ENCODE data around the gene BCAP29.

The BCAP29 gene

GRCh38 chr7:107582875-107583274 lies 2.8 kb downstream of the BCAP29 start:
- peaks cover 4% of the 10 kb centered on the region for H3K4me1 ChIP-seq (ENCODE audit: control insufficient read depth, insufficient read depth, low read length)
- H3K9ac ChIP-seq (ENCODE audit: low read length in 2 of 2): no peak overlapping the region
- H3K9me3 ChIP-seq (ENCODE audit: control insufficient read depth in 2 of 2, low read length in 2 of 2): no peaks in the 10 kb centered on the region
- H3K27ac ChIP-seq (ENCODE audit: low read length): no peak overlapping the region
- H3K36me3 ChIP-seq (ENCODE audit: control insufficient read depth in 2 of 2, insufficient read depth in 2 of 2, low read length in 2 of 2): peaks cover 0 to 7% of the 10 kb centered on the region in 2 donors
- H3K4me3 ChIP-seq (ENCODE audit: low read length in 2 of 2): no peak overlapping the region
- H3K27me3 ChIP-seq (ENCODE audit: control insufficient read depth in 1 of 2, insufficient read depth in 2 of 2, low read length in 2 of 2): no peaks in the 10 kb centered on the region

GRCh38 chr7:107584716-107585115 lies 4.7 kb downstream of the BCAP29 start:
- no peaks in the 10 kb centered on the region for H3K9me3 ChIP-seq (ENCODE audit: control insufficient read depth in 2 of 2, low read length in 2 of 2)
- peaks cover 0 to 10% of the 10 kb centered on the region in 2 donors for H3K36me3 ChIP-seq (ENCODE audit: control insufficient read depth in 2 of 2, insufficient read depth in 2 of 2, low read length in 2 of 2)
- H3K27me3 ChIP-seq (ENCODE audit: control insufficient read depth in 1 of 2, insufficient read depth in 2 of 2, low read length in 2 of 2): no peaks in the 10 kb centered on the region
- no peak overlapping the region for H3K9ac ChIP-seq (ENCODE audit: low read length in 2 of 2)
- H3K27ac ChIP-seq (ENCODE audit: low read length): no peak overlapping the region
- H3K4me1 ChIP-seq (ENCODE audit: control insufficient read depth, insufficient read depth, low read length): no peaks in the 10 kb centered on the region
- H3K4me3 ChIP-seq (ENCODE audit: low read length in 2 of 2): no peak overlapping the region

- H3K36me3 ChIP-seq (ENCODE audit: control insufficient read depth in 2 of 2, insufficient read depth in 2 of 2, low read length in 2 of 2): peaks cover 0 to 10% of the 10 kb centered on the region in 2 donors
- no peak overlapping the region for H3K27ac ChIP-seq (ENCODE audit: low read length)
- H3K9ac ChIP-seq (ENCODE audit: low read length in 2 of 2): no peak overlapping the region
- no peak overlapping the region for H3K4me3 ChIP-seq (ENCODE audit: low read length in 2 of 2)
- H3K27me3 ChIP-seq (ENCODE audit: control insufficient read depth in 1 of 2, insufficient read depth in 2 of 2, low read length in 2 of 2): no peaks in the 10 kb centered on the region
- H3K4me1 ChIP-seq (ENCODE audit: control insufficient read depth, insufficient read depth, low read length): no peaks in the 10 kb centered on the region
- no peaks in the 10 kb centered on the region for H3K9me3 ChIP-seq (ENCODE audit: control insufficient read depth in 2 of 2, low read length in 2 of 2)
These were observed 8.6 kb downstream of the BCAP29 start for GRCh38 chr7:107588529-107589130.

GRCh38 chr7:107591421-107591820 lies 11.4 kb downstream of the BCAP29 start:
- no peak overlapping the region for H3K9ac ChIP-seq (ENCODE audit: low read length in 2 of 2)
- no peak overlapping the region for H3K27ac ChIP-seq (ENCODE audit: low read length)
- H3K9me3 ChIP-seq (ENCODE audit: control insufficient read depth in 2 of 2, low read length in 2 of 2): no peaks in the 10 kb centered on the region
- peaks cover 2 to 6% of the 10 kb centered on the region in 2 donors for H3K36me3 ChIP-seq (ENCODE audit: control insufficient read depth in 2 of 2, insufficient read depth in 2 of 2, low read length in 2 of 2)
- H3K4me1 ChIP-seq (ENCODE audit: control insufficient read depth, insufficient read depth, low read length): peaks cover 7% of the 10 kb centered on the region
- H3K4me3 ChIP-seq (ENCODE audit: low read length in 2 of 2): no peak overlapping the region
- no peaks in the 10 kb centered on the region for H3K27me3 ChIP-seq (ENCODE audit: control insufficient read depth in 1 of 2, insufficient read depth in 2 of 2, low read length in 2 of 2)

GRCh38 chr7:107592361-107593024 lies 12.4 kb downstream of the BCAP29 start:
- H3K9me3 ChIP-seq (ENCODE audit: control insufficient read depth in 2 of 2, low read length in 2 of 2): no peaks in the 10 kb centered on the region
- no peak overlapping the region for H3K9ac ChIP-seq (ENCODE audit: low read length in 2 of 2)
- peaks cover 2 to 3% of the 10 kb centered on the region in 2 donors for H3K36me3 ChIP-seq (ENCODE audit: control insufficient read depth in 2 of 2, insufficient read depth in 2 of 2, low read length in 2 of 2)
- no peaks in the 10 kb centered on the region for H3K27me3 ChIP-seq (ENCODE audit: control insufficient read depth in 1 of 2, insufficient read depth in 2 of 2, low read length in 2 of 2)
- peaks cover 7% of the 10 kb centered on the region for H3K4me1 ChIP-seq (ENCODE audit: control insufficient read depth, insufficient read depth, low read length)
- H3K4me3 ChIP-seq (ENCODE audit: low read length in 2 of 2): no peak overlapping the region
- H3K27ac ChIP-seq (ENCODE audit: low read length): no peak overlapping the region

- no peaks in the 10 kb centered on the region for H3K9me3 ChIP-seq (ENCODE audit: control insufficient read depth in 2 of 2, low read length in 2 of 2)
- peaks cover 7% of the 10 kb centered on the region for H3K4me1 ChIP-seq (ENCODE audit: control insufficient read depth, insufficient read depth, low read length)
- H3K27me3 ChIP-seq (ENCODE audit: control insufficient read depth in 1 of 2, insufficient read depth in 2 of 2, low read length in 2 of 2): no peaks in the 10 kb centered on the region
- H3K27ac ChIP-seq (ENCODE audit: low read length): no peak overlapping the region
- H3K9ac ChIP-seq (ENCODE audit: low read length in 2 of 2): no peak overlapping the region
- no peak overlapping the region for H3K4me3 ChIP-seq (ENCODE audit: low read length in 2 of 2)
- H3K36me3 ChIP-seq (ENCODE audit: control insufficient read depth in 2 of 2, insufficient read depth in 2 of 2, low read length in 2 of 2): peaks cover 2 to 3% of the 10 kb centered on the region in 2 donors
These were observed 13.0 kb downstream of the BCAP29 start for GRCh38 chr7:107593025-107593410.

- Histone ChIP-seq H3K27ac (ENCODE audit: low read length) (no peak overlapping the region), H3K4me3 (ENCODE audit: low read length in 2 of 2) (no peak overlapping the region), H3K9me3 (ENCODE audit: control insufficient read depth in 2 of 2, low read length in 2 of 2) (no peaks in the 10 kb centered on the region), H3K9ac (ENCODE audit: low read length in 2 of 2) (no peak overlapping the region), H3K36me3 (ENCODE audit: control insufficient read depth in 2 of 2, insufficient read depth in 2 of 2, low read length in 2 of 2) (peaks cover 0 to 2% of the 10 kb centered on the region in 2 donors), H3K4me1 (ENCODE audit: control insufficient read depth, insufficient read depth, low read length) (peaks cover 7% of the 10 kb centered on the region), H3K27me3 (ENCODE audit: control insufficient read depth in 1 of 2, insufficient read depth in 2 of 2, low read length in 2 of 2) (no peaks in the 10 kb centered on the region)
These were observed 15.1 kb downstream of the BCAP29 start for GRCh38 chr7:107594961-107595737.

GRCh38 chr7:107596881-107597581 lies 17.0 kb downstream of the BCAP29 start:
- no peak overlapping the region for H3K27ac ChIP-seq (ENCODE audit: low read length)

GRCh38 chr7:107597582-107597916 lies 17.5 kb downstream of the BCAP29 start:
- peaks cover 2 to 10% of the 10 kb centered on the region in 2 donors for H3K36me3 ChIP-seq (ENCODE audit: control insufficient read depth in 2 of 2, insufficient read depth in 2 of 2, low read length in 2 of 2)
- no peaks in the 10 kb centered on the region for H3K9me3 ChIP-seq (ENCODE audit: control insufficient read depth in 2 of 2, low read length in 2 of 2)
- no peak overlapping the region for H3K4me3 ChIP-seq (ENCODE audit: low read length in 2 of 2)
- H3K4me1 ChIP-seq (ENCODE audit: control insufficient read depth, insufficient read depth, low read length): peaks cover 7% of the 10 kb centered on the region
- H3K9ac ChIP-seq (ENCODE audit: low read length in 2 of 2): no peak overlapping the region
- H3K27ac ChIP-seq (ENCODE audit: low read length): no peak overlapping the region
- no peaks in the 10 kb centered on the region for H3K27me3 ChIP-seq (ENCODE audit: control insufficient read depth in 1 of 2, insufficient read depth in 2 of 2, low read length in 2 of 2)

More at GRCh38 chr7:107596881-107597581, 17.0 kb downstream of the BCAP29 start:
- H3K4me1 ChIP-seq (ENCODE audit: control insufficient read depth, insufficient read depth, low read length): peaks cover 7% of the 10 kb centered on the region
- H3K36me3 ChIP-seq (ENCODE audit: control insufficient read depth in 2 of 2, insufficient read depth in 2 of 2, low read length in 2 of 2): peaks cover 2 to 10% of the 10 kb centered on the region in 2 donors
- no peak overlapping the region for H3K9ac ChIP-seq (ENCODE audit: low read length in 2 of 2)
- H3K27me3 ChIP-seq (ENCODE audit: control insufficient read depth in 1 of 2, insufficient read depth in 2 of 2, low read length in 2 of 2): no peaks in the 10 kb centered on the region
- H3K9me3 ChIP-seq (ENCODE audit: control insufficient read depth in 2 of 2, low read length in 2 of 2): no peaks in the 10 kb centered on the region
- no peak overlapping the region for H3K4me3 ChIP-seq (ENCODE audit: low read length in 2 of 2)

GRCh38 chr7:107597953-107598352 lies 17.9 kb downstream of the BCAP29 start:
- Histone ChIP-seq H3K9me3 (ENCODE audit: control insufficient read depth in 2 of 2, low read length in 2 of 2) (no peaks in the 10 kb centered on the region), H3K27me3 (ENCODE audit: control insufficient read depth in 1 of 2, insufficient read depth in 2 of 2, low read length in 2 of 2) (no peaks in the 10 kb centered on the region), H3K4me1 (ENCODE audit: control insufficient read depth, insufficient read depth, low read length) (peaks cover 7% of the 10 kb centered on the region), H3K9ac (ENCODE audit: low read length in 2 of 2) (no peak overlapping the region), H3K36me3 (ENCODE audit: control insufficient read depth in 2 of 2, insufficient read depth in 2 of 2, low read length in 2 of 2) (peaks cover 2 to 10% of the 10 kb centered on the region in 2 donors), H3K4me3 (ENCODE audit: low read length in 2 of 2) (no peak overlapping the region), H3K27ac (ENCODE audit: low read length) (no peak overlapping the region)

All from stomach smooth muscle (tissue), 2 donors.